BE2C (cell line): Measurements from ENCODE around the gene OPCML.

Source experiments
- DNase-seq: peaks from one replicate; pipeline ENCODE4 v3.0.0-alpha.2; 2020
- H3K27me3 ChIP-seq: fragments of 250-450 bp; sonication (Bioruptor Pico); 2 replicates; pipeline ENCODE4 v1.5.1; 2020; ENCODE audit warnings: mild to moderate bottlenecking
- H3K36me3 ChIP-seq: fragments of 250-450 bp; sonication (Bioruptor Pico); 2 replicates; pipeline ENCODE4 v1.5.1; 2020; ENCODE audit warnings: mild to moderate bottlenecking
- H3K4me1 ChIP-seq: fragments of 250-450 bp; sonication (Bioruptor Pico); 2 replicates; pipeline ENCODE4 v1.5.1; 2020
- H3K4me3 ChIP-seq: 2 replicates; pipeline ENCODE4 v1.5.1; 2011; ENCODE audit warnings: low read depth, low read length
- H3K9me3 ChIP-seq: fragments of 250-450 bp; sonication (Bioruptor Pico); 2 replicates; pipeline ENCODE4 v1.5.1; 2020
- CTCF ChIP-seq: IDR thresholded peaks from 2 replicates; pipeline ENCODE4 v1.5.1; 2012; ENCODE audit warnings: mild to moderate bottlenecking, low read depth, low read length

Gene OPCML

GRCh38 chr11:132881622-132882021 is 650.7 kb downstream of the OPCML start:
- H3K4me3 ChIP-seq, result no peak overlapping the region
- no peaks in the 10 kb centered on the region; the same call in none of the 2 replicates for H3K9me3 ChIP-seq
- no peak for TF ChIP-seq CTCF
- H3K36me3 ChIP-seq, result no peaks in the 10 kb centered on the region
- no peak for DNase-seq
- H3K4me1 ChIP-seq, result no peaks in the 10 kb centered on the region
- no peaks in the 10 kb centered on the region for H3K27me3 ChIP-seq

- no peak for TF ChIP-seq CTCF
- Histone ChIP-seq H3K27me3 (no peaks in the 10 kb centered on the region), H3K9me3 (no peaks in the 10 kb centered on the region; the same call in 1 of the 2 replicates), H3K4me1 (no peaks in the 10 kb centered on the region), H3K4me3 (no peak overlapping the region), H3K36me3 (no peaks in the 10 kb centered on the region)
- no peak for DNase-seq
Observed at GRCh38 chr11:132878111-132878510, 654.2 kb downstream of the OPCML start.

GRCh38 chr11:132876705-132877104 is 655.6 kb downstream of the OPCML start:
- Histone ChIP-seq H3K4me1 (no peaks in the 10 kb centered on the region), H3K36me3 (no peaks in the 10 kb centered on the region), H3K9me3 (no peaks in the 10 kb centered on the region; the same call in 1 of the 2 replicates), H3K4me3 (no peak overlapping the region), H3K27me3 (no peaks in the 10 kb centered on the region)
- DNase-seq, result no peak
- no peak for TF ChIP-seq CTCF

- H3K4me3 ChIP-seq, result no peak overlapping the region
- no peak for TF ChIP-seq CTCF
- H3K4me1 ChIP-seq, result no peaks in the 10 kb centered on the region
- no peaks in the 10 kb centered on the region for H3K36me3 ChIP-seq
- DNase-seq, result no peak
- H3K27me3 ChIP-seq, result no peaks in the 10 kb centered on the region
- no peaks in the 10 kb centered on the region for H3K9me3 ChIP-seq
Observed at GRCh38 chr11:132876239-132876638, 656.1 kb downstream of the OPCML start.

- Histone ChIP-seq H3K36me3 (no peaks in the 10 kb centered on the region), H3K9me3 (no peaks in the 10 kb centered on the region), H3K4me3 (no peak overlapping the region), H3K27me3 (no peaks in the 10 kb centered on the region), H3K4me1 (no peaks in the 10 kb centered on the region)
- no peak for DNase-seq
- no peak for TF ChIP-seq CTCF
Observed at GRCh38 chr11:132874638-132875037, 657.7 kb downstream of the OPCML start.

- no peaks in the 10 kb centered on the region for H3K4me1 ChIP-seq
- no peaks in the 10 kb centered on the region for H3K9me3 ChIP-seq
- TF ChIP-seq CTCF, result no peak
- DNase-seq, result no peak
- H3K27me3 ChIP-seq, result no peaks in the 10 kb centered on the region
- no peaks in the 10 kb centered on the region for H3K36me3 ChIP-seq
- H3K4me3 ChIP-seq, result no peak overlapping the region
Observed at GRCh38 chr11:132873841-132874240, 658.5 kb downstream of the OPCML start.
